DMS114 treated with DMSO at 0.1 percent for 48 hours (cell line): ENCODE measurements around the gene NEK1.
A peak's percentile ranks its signal among the peaks of the same experiment; 100 is the strongest.
"Not testable (repeated sequence)": the region's sequence is repeated elsewhere in the genome, so short reads cannot be mapped to it uniquely, and the experiment has no call there.

ENCODE experiments used
- DNase-seq: peaks from one replicate; lab custom pipeline; 2025; ENCODE audit not compliant: unreplicated experiment; lab: John Stamatoyannopoulos, UW

The NEK1 gene

GRCh38 chr4:169628579-169628978 lies 16.2 kb upstream of the NEK1 start:
- DNase-seq = no peak

DNA sequence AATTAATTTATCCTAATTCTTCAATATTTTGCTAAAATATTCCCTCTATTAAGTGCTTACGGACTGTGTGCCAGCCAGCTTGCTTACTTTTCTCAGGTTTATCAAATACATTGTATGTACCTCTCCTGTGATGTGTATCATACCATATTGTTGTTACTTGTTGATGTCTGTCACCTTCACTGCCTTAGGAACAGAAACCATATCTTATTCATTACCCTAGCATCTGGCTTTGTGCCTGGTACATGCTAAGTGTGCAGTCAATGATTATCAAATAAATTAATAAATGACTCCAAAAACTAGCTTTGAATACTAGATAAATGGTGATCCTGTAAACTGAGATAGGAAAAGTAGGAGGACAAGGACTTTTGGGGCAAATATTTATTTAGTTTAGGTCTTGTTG lies 14.9 kb upstream of the NEK1 start:
- no peak for DNase-seq

DNA sequence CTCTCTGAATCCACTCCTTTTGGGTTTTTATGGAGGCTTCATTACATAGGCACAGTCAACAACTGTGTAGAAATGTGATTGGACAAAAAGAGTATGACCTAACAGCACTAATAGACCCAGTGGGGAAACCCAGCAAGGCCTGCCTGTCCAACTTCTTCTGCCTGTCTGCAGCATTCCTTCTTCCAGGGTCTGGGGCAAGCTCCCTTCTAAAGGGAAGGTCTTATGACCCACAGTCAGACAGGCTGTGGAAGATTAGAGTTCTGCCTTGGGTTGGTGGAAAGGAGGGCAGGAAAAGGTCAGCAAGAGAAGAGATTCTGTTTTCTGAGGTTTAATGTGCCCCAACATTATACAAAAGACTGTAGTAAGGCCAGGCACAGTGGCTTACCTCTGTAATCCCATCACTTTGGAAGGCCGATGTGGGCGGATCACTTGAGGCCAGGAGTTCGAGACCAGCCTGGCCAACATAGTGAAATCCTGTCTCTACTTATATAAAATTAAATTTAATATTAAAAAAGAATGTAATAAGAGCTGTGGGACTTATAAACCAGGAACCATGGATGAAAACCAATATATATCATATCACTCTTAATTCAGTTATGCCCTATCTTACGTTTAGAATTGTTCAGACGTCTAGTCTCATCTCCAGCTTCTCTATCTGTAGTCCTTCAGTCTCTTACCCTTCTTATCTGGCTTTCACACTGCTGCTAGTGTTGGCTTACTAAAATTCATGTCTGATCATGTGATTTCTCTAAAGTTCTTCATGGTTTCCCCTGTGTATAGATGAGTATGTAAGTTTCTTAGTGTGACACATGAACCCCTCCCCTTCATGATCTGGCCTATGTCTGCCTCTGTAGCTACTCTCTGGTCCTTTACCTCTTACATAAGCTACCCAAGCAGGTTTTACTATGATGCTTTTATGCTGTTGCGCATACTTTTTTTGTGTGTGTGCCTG lies 14.2 kb upstream of the NEK1 start:
- DNase-seq = no peak

GRCh38 chr4:169625886-169626285 lies 13.5 kb upstream of the NEK1 start:
- no peak for DNase-seq

DNA sequence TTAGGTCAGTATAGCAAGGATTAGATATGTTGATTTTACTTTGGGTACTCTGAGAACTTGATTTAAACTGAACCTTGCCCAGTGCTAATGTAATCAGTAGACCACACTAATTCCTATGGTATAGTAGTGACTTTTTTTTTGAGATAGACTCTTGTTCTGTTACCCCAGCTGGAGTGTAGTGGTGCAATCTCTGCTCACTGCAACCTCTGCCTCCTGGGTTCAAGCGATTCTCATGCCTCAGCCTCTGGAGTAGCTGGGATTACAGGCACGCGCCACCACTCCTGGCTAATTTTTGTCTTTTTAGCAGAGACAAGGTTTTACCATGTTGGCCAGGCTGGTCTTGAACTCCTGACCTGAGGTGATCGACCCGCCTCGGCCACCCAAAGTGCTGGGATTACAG lies 11.6 kb upstream of the NEK1 start:
- DNase-seq = not testable (repeated sequence)

DNA sequence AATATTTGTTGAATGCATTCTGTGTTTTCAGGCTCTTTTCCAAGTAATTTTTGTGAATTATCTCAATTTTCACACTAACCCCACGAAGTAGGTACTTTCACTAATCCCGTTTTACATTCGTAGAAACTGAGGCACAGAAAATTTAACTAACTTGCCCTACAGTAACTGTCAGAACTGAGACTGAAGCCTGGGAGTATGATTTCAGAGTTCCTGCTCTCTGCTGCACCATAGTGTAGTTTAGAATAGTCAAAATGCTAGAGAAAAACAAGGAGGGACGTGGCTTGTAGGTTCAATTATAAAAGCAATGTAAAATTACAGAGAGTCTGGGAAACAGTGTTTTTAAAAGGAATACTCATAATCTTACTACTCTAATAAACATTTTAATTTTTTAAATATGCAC lies 10.2 kb upstream of the NEK1 start:
- DNase-seq = no peak

DNA sequence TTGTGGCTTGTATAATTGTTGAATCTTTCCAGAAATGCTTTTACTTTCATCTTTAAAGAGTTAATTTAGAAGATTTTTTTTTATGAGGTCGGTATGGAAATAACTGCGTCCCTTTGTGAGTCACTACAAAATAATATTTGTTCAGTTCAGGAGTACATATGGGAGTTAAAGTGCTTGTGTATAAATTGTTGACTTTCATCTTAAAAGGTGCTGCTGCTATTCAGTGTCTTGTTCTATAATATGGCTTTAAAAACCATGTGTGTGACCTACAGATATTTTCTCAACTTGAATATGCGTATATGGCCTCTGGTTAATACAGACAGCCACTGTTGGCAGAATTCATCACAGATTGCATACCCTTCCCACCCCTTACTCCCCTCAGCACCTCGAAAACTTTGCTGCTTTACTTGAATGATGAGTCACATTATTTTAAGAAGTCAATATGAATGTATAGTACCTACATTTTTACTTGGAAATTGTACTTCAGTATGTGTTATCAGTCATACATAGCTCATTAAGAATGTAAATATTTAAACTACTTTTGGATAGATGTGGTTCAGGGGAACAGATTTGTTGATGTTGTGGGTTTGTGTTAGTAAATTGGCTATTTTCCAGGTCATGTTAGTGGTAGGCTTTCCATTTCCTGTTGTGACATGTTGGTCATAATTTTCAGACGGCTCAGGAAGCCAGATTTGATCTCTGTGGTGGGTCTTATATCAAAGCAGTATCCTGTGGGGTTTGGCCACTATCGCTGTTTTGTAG lies 9.5 kb upstream of the NEK1 start:
- DNase-seq = no peak

DNA sequence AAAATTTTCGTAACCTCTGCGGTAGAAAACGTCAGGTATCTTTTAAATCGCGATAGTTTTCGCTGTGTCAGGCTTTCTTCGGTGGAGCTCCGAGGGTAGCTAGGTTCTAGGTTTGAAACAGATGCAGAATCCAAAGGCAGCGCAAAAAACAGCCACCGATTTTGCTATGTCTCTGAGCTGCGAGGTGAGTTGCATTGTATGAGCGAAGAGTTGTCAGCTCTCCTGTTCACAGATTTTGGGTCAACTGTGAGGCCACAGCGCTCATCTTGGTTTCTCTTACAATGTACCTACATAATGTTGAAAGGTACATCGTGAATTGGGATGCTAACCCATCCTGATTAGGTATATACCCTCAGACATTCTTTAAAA lies 8.5 kb upstream of the NEK1 start:
- no peak for DNase-seq

GRCh38 chr4:169619958-169620879 lies 7.8 kb upstream of the NEK1 start, which contains the start of gene CLCN3:
Gene CLCN3 (plus strand): TSS chr4:169620578. CDS start chr4:169635929, 15,351 bp downstream.
- DNase-seq = peak; percentile 85

DNA sequence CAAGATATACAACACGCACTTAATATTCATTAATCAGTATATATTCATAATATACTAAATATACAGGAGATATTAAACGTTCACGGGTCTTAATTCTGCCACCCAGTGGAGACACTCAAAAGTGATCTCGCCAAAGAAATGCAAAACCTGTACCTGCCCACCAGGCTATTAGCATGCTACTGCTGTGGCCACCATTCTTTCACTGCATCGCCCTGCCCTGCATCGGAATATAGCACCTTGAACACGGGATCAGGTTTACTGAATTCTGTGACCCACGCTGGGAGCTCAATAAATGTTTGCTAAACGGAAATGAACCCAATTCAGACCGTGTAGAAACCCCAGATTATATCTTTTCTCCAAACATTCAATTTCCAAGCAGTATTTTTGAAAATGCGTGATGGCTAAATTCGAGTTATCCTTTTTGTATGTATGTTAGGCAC lies 7.2 kb upstream of the NEK1 start:
- DNase-seq = no peak

GRCh38 chr4:169618986-169619385 lies 6.6 kb upstream of the NEK1 start:
- no peak for DNase-seq

GRCh38 chr4:169618286-169618685 lies 5.9 kb upstream of the NEK1 start:
- no peak for DNase-seq

GRCh38 chr4:169617306-169617705 lies 4.9 kb upstream of the NEK1 start:
- no peak for DNase-seq

DNA sequence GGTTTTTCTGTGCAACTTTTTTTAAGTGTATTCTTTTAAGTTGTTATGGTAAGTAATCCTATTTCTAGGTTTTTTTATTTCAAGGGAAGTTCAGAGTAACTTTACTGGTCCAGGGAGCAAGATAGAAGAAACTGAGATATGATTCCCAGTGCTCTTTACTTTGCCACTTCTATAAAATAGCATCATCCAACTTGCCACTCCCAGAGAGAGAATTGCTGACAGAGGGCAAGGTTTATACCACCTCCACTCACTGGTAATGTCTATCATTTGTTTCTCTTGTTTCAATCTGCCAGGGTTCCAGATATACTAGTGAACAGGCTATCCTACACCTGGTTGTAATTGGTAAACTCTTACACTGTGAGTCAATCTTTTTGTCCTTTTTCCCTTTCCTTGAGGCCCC lies 4.5 kb upstream of the NEK1 start:
- no peak for DNase-seq

GRCh38 chr4:169615467-169616106 lies 3.2 kb upstream of the NEK1 start:
- DNase-seq = no peak

GRCh38 chr4:169612871-169613859 lies 782 bp upstream of the NEK1 start:
- DNase-seq = peak; percentile 63

GRCh38 chr4:169611157-169611556 lies 1.2 kb downstream of the NEK1 start:
- no peak for DNase-seq

DNA sequence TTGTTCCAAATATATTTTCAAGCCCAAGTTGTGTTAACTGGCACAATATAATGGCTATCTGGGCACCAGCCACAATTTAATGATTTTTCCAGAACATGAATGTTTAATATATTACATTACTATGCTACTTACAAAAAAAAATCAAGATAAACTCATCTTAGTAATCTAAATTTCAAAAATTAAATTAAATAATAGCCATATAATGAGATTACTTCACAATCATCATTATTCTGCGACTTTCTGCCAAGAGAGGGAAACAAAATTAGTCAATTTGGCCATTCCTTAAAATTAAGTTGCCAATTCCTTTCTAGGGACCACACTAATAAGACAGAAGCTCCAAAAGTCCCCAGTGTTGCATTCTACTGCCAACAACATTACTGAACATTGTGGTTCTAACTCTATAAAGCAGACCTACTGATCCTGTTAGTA lies 7.5 kb downstream of the NEK1 start:
- no peak for DNase-seq
